PC-3 (cell line): Measurements from ENCODE around the gene SMIM13.

ENCODE experiments used
- CTCF ChIP-seq: fragments of 300-600 bp; sonication (generic); conservative IDR thresholded peaks from 2 replicates; pipeline ENCODE4 v1.5.1; 2017; ENCODE audit warnings: antibody characterized with exemption, low read depth, mild to moderate bottlenecking, low read length
- EZH2 ChIP-seq: fragments of 300-600 bp; sonication (generic); IDR thresholded peaks from one replicate; pipeline ENCODE4 v1.6.1; 2017; ENCODE audit warnings: antibody characterized with exemption, mild to moderate bottlenecking, low read length; ENCODE audit not compliant: unreplicated experiment
- EZH2phosphoT487 ChIP-seq: fragments of 300-600 bp; sonication (generic); IDR thresholded peaks from 2 replicates; pipeline ENCODE4 v1.6.1; 2018; ENCODE audit warnings: mild to moderate bottlenecking, antibody characterized with exemption, low read length, borderline replicate concordance

GRCh38 chr6:11133281-11133680 lies 39.6 kb downstream of the SMIM13 start:
- TF ChIP-seq CTCF (no peak), EZH2 (no peak), EZH2phosphoT487 (no peak)
